HT1080 (cell line): ENCODE data around the gene DDN. TPM values are rescaled to one million over a fixed set of nuclear protein-coding genes. Genes with fewer than 3 reads are reported as not detected.

Experiments
- DNase-seq: peaks from one replicate; pipeline ENCODE4 v3.0.0-alpha.2; 2015; ENCODE audit warnings: low read depth
- polyA plus RNA-seq, 2 experiments: library from polyadenylated mRNA; depleted of rRNA; stranded (reverse); fragments of >200 nt; gene quantifications; 2 replicates each; pipeline ENCODE4 v1.2.3, GENCODE V29; 2015
- total RNA-seq: library from RNA; depleted of rRNA; stranded (reverse); fragments of >200 nt; shearing (Covaris generic); gene quantifications from 2 replicates; pipeline ENCODE4 v1.2.3, GENCODE V29; 2014; rRNA removed

The DDN gene
- 0.24 and 0.50 TPM in 2 replicates for total RNA-seq
- 0.15 and 0.19 TPM in 2 replicates for polyA plus RNA-seq (2015; cell fraction: cytosol; rRNA removed)
- 0.43 and 0.59 TPM in 2 replicates for polyA plus RNA-seq (2015; cell fraction: nucleus; rRNA removed)

DNA sequence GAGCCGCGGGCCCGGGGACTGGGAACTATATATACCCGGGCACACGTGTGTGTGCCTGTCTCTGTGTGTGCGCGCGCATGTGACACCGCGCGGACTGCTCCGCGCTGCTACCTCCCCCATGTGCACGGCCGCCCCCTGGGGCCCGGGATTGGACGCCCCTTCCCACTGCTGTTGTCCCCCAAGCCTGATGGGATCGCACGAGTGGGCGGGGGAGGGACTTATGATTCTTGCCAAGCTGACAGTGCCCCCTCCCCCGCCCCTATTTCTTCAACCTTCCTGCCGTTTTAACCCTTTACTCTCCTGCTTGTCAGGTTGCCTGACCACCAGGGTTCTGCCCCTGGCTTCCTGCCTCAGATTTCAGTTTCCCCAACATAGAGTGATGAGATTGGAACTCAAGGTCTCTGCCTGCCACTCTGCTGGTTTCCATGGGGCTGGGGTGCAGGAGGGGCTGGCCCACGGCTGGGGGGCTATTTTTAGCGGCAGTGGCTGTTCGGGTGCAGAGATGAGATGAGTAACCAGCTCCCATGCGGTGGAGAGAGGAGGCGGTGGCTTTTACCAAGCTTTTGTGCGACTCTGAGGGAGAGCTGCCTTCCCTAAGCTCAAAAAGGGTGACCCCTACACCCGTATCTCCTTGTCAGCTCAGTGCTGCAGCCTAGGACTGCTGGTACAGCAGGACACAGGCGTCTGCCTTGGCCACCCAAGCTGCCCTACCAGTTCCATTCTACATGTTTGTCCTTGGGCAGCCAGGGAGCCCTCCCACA lies at the start of gene DDN:
Gene DDN, minus strand, starts transcription at position 5 of the 761 bp plus-strand sequence. CDS start 88 bp downstream, outside the sequence.
- DNase-seq: no peak

DNA sequence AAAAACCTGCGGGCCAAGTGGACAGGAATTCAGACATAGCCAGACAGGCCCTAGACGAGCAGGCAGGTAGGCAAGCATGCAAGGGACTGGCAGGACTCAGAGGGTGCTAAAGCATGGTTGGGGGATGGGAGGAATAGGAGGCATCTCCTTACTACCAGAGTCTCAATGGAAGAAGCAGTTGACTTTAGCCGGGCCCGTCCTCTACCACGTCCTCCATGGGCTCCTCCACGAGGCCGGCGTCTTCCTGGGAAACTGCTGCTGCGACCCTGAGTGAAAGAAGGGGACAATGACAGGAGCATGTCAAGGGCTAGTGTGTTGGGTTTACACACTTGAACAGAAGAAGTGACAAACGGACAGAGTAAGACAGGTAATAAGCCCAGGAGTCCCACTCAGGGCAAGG lies 49.8 kb upstream of the DDN start:
- no peak for DNase-seq

DNA sequence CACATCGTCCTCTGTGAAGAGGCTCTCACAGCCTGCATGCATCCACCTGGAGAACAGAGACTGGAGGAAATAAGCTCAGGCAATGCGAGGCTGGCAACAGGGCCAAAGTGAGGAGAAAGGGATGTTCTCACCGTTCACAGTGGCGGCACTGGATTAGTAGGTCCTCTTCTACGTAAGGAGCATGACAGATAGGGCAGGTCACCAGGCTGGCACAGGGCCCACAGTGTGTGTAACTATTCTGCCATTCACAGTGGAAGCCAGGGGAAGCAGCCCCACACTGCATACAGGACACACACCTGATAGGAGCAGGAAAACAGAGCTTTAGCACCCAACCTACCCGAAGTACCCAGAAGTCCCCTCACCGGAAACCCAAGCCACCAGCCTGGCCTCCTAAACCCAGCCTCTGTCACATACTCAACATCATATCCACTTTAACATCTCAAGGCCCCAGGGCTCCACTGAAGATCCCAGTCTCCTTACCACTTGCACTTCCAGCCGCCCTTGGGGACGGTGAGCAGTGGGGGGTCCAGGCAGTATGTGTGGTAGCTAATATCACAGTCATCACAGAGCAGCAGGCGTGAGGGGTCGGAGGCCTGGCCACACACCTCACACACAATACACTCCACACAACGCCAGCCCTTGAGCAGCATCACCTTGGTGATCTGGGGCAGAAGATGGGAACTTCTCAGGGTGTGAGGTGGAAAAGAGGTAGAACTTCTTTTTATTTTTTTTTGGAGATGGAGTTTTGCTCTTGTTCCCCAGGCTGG lies 47.1 kb upstream of the DDN start:
- DNase-seq: no peak

DNA sequence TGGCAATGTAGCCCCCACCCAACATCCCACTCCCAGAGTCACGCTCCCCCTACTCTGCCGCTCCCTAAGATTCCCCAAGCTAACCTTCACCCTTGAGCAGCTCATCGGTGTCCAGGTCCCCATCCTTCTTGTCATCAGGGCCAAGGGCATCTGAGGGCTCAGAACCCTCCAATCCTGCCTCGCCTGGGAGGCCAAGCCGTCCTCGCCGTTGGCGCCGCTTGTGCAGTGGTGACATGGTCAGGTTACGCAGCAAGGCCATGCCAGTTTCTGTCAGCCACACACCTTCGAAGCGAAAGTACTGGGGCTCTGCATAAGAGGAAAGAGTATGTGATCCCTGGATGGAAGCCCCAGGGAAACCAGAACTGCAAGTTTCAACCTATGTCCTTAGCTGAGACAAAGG lies 45.5 kb upstream of the DDN start:
- no peak for DNase-seq

DNA sequence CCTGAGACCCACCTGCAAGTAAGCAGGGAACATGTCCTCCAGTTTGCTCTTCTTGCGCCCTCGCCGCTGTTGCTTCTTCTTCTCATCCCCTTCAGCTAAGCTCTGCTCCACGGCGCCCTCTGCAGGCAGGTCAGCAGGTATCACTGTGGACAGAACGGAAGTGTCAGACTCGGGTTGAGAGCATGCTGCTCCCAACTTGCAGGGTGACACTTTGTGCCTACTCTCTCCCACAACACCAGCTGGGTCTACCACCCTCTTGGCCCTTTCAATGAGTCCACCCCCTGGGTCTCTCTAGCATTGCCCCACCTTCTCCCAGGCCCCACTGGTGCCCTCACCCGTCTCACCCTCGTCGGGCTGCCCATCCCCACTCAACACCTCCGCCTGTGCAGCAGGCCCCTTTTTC lies 44.7 kb upstream of the DDN start:
- DNase-seq: no peak

DNA sequence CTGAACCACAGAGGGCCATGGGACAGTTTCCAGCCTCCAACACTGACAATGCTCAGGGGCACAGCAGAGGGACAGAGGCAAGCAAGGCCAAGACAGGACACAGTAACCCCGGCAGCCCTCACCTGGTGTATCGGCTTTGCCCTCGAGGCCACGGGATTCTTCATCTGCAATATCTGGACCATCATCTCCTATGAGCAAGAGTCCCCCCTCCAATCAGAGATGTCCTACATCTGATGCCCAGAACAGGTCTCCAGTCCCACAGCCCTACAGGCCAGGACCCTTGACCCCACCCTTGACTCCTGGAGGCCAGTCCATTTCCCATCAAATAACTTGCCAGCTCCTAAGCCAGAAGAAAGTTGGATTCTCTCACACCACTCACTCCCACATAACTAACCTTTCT lies 44.1 kb upstream of the DDN start:
- no peak for DNase-seq

DNA sequence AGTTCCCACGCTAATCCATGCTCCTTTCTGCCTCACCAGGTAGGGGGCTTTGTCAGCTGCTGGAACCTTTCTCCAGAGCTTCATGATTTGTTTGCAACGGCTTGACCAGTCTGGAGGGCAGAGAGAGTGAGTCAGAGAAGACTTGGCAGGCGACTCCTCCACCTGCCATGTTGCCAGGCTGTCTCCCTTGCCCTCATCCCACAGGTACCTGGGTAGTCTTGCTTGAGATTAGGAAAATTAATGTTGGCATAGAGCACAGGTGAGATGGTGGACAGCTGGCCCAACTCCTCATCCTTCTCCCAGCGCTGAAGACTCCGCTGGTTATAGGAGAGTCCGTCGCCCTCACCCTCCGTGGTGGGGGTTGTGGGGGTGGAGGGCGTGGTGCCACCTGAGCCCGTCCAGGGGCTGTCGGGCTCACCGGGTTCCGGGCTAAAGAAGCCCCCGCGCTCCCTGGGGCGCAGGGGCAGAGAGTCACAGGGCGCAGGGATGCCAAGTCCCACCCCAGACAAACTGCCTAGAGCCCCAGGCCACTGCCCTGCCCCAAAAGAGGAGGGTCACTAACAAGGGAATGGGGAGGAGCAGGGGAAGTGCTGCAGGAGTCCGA lies 42.8 kb upstream of the DDN start:
- DNase-seq: no peak

DNA sequence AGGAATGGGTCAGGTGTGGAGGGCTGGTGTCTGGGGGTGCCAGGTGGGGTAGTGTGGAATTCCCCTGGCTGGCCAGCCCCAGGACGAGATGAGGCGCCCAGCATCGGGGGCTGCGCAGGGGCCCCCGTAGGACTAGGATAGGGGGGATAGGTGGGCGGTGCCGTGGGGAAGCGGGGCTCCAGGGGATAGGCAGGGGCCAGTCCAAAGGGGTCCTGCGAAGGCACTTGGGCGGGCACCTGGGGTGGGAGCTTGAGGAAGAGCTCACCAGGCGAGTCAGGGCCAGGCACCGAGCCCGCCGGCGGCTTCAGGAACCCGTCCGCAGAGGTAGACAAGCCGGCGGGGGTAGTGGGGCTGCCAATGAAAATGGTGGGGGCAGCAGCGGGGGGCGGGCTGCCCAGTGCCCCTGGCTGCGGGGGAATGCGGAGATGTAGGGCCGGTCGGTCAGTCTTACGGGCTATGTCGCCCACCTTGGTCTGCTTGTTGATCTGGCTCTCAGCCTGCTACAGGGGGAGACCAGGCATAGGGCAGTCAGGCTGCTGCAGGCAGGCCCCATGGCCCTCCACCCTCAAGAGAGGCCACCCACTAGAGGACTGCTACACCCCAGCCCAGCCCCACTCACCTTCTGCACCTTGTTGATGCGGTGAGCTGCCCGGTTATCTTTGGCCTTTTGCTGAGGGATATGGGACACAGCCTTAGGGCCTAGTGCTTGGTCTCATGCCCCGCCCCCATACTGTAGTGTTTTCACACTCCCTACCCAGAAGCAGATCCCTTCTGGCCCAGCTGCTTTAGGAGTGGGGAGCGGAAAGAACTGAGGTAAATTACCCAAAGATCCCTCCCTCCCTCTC lies 42.1 kb upstream of the DDN start:
- no peak for DNase-seq

DNA sequence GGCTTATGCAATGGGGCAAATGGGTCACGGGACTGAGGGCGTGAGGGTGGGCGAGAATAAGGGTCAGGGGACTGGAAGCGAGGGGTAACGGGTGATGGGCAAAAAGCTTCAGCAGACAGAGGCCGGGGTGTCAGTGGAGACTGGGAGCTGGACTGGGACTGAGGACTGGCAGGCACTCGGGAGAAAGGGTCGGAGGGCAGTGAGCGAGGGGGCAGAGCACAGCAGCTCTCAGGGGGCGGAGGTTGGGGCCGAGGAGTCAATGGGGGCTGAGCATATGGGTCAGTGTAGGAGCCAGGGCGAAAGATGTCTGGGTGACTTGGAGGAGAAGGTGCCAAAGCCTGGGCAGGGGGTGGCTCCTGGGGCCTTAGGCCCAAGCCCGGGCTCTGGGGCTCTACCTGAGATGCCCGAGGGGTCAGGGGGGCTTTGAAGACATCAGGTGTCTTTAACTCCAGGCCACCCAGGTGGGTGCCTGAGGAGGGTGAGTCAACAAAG lies 41.2 kb upstream of the DDN start:
- DNase-seq: no peak

DNA sequence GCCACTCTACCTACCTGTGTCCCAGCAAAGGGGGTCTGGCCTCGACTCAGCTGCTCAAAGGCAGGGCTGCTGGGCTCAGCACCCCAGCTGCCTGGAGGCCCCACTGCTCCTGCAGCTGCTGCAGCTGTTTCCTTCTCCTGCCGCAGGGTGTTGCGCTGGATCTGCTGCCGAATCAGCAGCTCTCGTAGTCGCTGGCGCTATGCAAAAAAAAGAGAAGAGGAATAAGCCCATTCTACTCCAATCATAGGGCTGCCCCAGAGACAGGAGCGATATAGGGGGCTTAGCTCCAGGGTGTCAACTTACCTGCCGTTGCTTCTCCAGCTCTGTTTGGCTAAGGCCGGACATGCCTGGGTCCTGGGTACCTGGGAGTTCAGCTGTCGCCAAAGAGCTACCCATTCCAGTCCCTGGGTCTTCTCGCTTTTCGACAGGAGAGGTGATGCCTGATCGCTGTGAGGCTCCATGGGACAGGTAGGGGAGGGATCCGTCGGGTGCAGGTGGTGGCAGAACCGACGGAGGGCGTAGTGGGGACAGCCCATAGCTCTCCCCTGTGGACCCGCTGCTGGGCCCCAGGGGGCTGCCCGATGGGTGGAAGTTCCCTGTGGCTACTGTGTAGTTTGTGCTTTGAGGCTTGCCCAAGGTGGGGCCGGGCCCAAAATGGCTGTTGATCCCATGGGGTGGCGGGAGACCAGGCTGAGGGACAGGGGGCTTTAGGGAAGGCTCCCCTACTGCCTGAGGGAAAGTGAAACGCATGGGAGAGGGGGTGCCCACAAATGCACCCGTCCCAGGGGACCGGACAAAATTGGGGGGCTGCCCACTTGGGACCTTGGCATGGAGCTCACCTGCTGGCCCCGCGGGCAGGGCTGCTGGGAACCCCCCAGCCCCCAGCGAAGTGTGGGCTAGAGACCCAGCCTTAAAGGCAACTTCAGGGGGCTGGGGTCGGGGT lies 40.5 kb upstream of the DDN start:
- DNase-seq: no peak

DNA sequence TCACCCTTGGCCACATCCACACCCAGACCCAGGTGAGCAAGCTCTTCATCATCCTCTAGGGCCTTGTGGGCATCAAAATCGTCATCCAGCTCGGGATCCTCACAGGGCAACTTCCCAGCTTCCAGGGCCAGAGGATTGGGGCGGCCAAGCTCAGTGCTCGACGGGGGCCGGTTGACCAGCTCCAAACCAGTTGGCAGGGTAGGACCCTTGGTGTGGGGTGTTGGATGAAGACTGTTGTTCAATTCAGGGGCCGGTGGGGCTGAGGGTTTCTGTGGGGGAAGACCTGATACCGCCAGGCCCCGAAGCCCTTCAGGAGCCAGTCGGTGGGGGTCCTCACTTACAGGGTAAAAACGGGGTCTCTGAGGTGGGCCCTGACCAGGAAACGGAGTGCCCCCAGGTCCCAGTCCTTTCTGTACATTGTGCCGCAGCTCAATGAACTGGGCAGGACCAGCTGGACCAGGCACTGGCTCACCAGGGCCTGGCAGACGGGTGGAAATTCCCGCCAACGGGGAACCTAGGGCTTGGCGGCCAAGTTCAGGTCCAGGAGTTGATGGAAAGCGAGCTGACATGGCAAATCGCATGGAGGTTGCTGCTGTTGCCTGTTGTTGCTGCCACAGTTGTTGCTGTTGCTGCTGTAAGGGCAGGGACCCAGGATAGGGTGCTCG lies 39.2 kb upstream of the DDN start:
- no peak for DNase-seq

DNA sequence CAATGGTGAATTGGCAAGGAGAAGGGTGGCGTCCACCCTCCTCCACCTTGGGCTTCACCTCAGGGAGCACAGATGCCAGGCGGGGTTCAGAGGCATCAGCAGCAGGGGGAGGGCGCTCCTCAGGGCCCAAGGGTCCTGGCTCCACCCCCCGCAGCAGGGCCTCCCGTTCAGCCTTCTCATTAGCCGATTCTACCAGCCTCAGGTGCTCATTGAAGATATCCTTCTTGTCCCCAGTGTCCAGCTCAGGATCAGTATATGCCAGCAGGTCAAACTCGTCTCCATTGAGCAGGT lies 38.7 kb upstream of the DDN start:
- DNase-seq: no peak

DNA sequence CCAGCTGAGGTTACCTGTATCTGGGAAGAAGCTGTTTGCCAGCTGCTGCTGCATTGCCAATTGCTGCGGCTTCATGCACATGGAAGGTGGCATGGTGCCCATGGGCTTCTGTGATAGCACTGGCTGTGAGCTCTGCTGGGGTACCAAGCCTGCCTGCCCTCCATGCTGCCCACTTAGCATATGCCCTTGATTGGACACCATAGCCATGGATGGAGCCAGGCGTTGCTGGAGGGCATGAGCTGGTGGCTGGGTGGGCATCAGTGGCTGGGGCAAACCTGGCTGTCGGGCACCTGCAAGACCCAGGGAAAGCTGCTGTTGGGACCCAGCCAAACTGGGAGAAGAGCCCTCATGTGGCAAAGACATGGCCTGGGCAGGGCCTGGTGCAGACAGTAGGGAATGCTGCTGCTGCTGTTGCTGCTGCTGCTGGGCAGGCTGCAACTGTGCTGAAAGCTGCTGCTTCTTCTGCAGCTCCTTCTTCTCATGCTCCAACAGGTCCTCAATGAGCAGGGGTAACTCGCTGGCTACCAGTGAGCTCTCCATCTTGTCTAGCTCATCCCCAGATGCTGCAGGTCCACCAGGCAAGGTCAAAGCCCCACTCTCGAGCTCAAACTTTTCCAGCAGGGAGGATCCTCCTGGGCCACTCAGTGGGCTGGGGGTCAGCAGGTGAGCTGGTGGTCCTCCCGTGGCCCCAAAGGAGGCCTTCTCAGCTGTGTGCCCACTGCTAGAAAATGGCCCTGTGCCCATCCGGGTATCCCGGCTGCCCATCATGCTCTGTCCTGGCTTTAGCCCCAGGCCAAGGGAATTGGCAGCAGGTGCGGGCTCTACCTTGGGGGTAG lies 38.2 kb upstream of the DDN start:
- no peak for DNase-seq

DNA sequence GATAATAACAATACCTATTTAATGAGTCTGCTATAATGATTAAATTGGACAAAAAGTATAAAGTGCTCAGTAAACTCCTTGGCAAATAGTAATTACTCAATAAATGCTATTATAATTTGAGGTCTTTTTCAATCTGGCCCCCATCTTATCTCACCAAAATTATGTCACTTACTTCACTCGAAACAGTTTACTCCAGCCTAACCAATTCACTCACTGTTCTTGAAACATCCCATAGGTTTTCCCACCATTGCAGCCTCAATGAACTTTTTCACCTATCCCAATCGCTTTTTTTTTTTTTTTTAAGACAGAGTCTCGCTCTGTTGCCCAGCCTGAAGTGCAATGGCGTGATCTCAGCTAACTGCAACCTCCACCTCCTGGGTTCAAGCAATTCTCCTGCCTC lies 36.9 kb upstream of the DDN start:
- DNase-seq: no peak

DNA sequence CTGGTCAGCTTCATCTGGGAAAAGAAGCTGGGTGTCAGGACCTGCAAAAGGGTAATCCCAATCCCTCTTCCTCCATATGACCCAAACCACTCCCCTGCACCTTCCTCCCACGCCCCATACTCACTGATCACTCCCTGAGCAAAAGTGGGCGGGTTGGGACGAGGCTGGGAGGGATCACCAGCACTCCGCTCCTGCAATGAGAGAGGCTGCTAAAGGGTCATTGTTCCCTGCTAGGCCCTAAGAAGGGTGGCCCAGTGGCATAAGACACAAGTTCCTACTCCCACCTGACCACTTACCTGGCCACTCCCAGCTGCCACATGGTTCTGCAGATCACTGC lies 35.1 kb upstream of the DDN start:
- DNase-seq: no peak

DNA sequence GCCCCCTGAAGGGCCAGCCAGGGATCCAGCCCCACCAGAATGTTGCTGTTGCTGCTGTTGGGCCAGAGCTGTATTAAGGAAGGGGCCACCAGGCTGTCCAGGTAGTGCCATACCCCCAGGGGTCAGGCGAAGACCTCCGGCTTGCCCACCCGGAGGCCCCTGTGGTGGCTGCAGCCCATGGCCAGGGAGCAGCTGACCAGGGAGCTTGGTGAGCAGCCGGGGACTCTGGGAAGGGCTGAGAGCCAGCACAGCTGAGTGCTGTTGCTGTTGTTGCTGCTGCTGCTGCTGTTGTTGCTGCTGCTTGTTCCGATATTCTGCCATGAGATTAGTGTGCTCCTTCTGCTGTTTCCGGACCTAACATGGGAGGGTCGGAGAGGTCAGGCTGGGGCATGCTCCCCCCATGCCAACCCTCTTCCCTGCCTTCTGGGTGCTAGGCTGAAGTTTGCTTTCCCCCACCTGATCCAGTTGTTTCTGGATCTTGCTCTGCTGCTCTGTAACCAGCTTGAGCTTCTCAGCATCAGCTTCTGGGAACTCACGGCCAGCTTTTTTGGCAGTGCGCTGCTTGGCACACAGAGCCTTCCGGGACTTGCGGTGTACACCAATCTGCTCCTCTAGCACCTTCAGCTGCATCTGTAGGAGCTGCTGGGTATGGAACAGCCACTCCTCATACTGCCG lies 34.6 kb upstream of the DDN start:
- DNase-seq: no peak

DNA sequence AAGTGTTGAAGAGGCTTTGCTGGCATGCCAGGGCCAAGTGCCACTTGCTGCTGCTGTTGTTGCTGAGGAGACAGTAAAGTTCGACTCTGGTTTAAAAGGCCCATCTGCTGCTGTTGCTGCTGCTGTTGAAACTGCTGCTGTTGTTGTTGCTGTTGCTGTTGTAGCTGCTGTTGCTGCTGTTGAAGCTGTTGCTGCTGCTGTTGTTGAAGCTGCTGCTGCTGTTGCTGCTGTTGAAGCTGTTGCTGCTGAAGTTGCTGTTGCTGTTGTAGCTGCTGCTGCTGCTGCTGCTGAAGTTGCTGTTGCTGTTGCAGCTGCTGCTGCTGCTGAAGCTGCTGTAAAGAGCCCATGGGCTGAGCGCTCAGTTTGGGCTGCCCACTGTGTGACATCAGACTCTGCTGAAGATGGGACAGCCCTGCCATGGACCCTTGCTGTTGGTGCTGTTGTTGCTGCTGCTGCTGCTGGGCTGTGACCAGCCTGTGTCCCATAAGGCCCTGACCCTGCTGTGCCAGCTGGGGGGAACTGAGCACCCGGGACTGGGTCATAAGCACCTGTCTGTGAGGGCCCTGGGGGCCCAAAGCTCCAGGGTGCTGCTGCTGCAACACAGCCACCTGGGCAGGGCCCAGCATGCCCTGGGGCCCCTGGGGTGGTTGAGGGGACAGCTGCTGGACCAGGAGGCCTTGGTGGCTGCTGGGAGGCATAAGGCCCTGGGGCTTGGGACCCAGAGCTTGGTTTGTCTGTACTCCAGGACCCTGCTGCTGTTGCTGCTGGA lies 33.7 kb upstream of the DDN start:
- no peak for DNase-seq

DNA sequence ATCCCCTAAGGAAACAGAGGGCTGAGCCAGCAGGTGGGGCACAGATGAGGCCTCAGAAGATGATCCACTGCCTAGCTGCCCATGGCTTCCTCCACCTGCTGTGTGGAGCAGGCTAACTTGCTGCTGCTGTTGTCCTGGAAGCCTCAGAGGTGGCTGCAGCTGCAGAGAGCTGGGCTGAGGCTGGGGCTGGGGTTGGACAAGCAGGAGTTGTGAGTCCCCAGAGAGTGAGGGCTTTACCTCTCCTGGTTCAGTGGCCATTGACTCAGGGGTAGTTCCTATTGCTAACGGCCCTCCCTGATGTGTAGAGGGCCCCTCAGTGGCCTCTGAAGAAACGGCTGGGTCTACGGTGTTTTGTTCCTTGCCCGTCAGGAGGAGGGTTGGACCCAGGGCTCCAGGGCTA lies 33.1 kb upstream of the DDN start:
- no peak for DNase-seq
